ENCODE data around the gene KLK11. TPM values are rescaled to one million over a fixed set of nuclear protein-coding genes. Genes with fewer than 3 reads are reported as not detected.

The KLK11 gene
- total and polyA plus RNA-seq, 10 of the 15 experiments (the other 5 are each of a cell fraction or from before 2014, with no cell fraction given): not detected

DNA sequence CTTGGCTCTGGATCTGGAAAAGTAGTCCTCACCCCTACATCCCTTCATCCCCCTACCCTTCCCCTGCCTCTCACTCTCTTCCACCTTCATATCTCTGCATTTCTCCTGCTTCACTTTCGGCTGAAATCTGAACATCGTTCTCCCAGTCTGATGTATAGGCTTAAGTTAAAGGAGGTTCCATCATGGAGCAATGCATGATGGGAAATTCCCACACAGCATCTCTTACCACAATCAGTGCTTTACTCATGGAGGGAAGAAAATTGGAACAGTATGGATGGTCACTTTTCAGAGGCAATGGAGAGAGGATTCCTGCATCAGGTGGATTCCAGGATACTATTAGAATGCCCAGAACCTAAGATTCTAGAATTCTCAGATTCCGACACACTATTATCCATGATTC lies 18.9 kb downstream of the KLK11 start:
- H3K27ac ChIP-seq (ENCODE audit: control insufficient read depth, insufficient read depth): no peak overlapping the region
- ChIA-PET POLR2A (interaction anchor here (0.6 kb wide), 1 partner anchor 14 kb away, joined by 6 read pairs; no protein-coding TSS in a partner anchor), RAD21 (ENCODE audit: unreplicated experiment) (no interaction called here)

DNA sequence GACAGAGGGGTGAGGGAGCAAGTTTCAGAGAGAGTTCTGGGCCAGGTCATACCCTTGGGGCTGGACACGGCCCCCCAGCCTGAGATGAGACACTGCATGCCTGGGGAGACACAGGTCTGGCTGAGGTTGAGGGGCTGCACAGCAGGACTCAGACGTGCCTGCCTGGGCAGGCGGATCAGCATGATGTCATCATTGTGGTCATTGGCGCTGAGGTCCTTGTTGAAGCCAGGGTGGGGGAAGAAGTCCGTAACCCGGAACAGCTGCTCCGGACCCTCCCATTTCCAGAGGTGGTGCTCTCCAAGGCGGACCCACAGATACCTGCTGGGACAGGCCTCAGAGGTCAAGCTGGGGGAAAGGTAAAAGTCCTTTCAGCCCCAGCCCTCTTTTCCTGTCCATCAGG lies 20.0 kb downstream of the KLK11 start:
- in situ Hi-C loops (cut with MboI) (no loop called here), intact Hi-C loops (cut with micrococcal nuclease; ENCODE audit: unreplicated experiment) (no loop called here)
- TF ChIP-seq ZNF622 (IDR thresholded peaks at IDR 0.05) (no peak), JUND (IDR thresholded peaks at IDR 0.05; ENCODE audit: low read depth, low read length) (no peak), IKZF2 (IDR thresholded peaks at IDR 0.05) (no peak), NBN (IDR thresholded peaks at IDR 0.05) (no peak), YY1 (IDR thresholded peaks at IDR 0.05; ENCODE audit: low read depth, low read length) (no peak)
- TF ChIP-seq, protein P1, sequence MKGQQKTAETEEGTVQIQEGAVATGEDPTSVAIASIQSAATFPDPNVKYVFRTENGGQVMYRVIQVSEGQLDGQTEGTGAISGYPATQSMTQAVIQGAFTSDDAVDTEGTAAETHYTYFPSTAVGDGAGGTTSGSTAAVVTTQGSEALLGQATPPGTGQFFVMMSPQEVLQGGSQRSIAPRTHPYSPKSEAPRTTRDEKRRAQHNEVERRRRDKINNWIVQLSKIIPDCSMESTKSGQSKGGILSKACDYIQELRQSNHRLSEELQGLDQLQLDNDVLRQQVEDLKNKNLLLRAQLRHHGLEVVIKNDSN (IDR thresholded peaks at IDR 0.05; ENCODE audit: borderline replicate concordance, extremely low read length, insufficient read depth, low read depth, low read length): no peak
- TF ChIP-seq, protein P2, sequence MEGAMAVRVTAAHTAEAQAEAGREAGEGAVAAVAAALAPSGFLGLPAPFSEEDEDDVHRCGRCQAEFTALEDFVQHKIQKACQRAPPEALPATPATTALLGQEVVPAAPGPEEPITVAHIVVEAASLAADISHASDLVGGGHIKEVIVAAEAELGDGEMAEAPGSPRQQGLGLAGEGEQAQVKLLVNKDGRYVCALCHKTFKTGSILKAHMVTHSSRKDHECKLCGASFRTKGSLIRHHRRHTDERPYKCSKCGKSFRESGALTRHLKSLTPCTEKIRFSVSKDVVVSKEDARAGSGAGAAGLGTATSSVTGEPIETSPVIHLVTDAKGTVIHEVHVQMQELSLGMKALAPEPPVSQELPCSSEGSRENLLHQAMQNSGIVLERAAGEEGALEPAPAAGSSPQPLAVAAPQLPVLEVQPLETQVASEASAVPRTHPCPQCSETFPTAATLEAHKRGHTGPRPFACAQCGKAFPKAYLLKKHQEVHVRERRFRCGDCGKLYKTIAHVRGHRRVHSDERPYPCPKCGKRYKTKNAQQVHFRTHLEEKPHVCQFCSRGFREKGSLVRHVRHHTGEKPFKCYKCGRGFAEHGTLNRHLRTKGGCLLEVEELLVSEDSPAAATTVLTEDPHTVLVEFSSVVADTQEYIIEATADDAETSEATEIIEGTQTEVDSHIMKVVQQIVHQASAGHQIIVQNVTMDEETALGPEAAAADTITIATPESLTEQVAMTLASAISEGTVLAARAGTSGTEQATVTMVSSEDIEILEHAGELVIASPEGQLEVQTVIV (IDR thresholded peaks at IDR 0.05; ENCODE audit: borderline replicate concordance, partially characterized antibody): no peak
- TF ChIP-seq, protein P3, sequence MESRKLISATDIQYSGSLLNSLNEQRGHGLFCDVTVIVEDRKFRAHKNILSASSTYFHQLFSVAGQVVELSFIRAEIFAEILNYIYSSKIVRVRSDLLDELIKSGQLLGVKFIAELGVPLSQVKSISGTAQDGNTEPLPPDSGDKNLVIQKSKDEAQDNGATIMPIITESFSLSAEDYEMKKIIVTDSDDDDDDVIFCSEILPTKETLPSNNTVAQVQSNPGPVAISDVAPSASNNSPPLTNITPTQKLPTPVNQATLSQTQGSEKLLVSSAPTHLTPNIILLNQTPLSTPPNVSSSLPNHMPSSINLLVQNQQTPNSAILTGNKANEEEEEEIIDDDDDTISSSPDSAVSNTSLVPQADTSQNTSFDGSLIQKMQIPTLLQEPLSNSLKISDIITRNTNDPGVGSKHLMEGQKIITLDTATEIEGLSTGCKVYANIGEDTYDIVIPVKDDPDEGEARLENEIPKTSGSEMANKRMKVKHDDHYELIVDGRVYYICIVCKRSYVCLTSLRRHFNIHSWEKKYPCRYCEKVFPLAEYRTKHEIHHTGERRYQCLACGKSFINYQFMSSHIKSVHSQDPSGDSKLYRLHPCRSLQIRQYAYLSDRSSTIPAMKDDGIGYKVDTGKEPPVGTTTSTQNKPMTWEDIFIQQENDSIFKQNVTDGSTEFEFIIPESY (IDR thresholded peaks at IDR 0.05): no peak

More for the DNA sequence above, 18.9 kb downstream of the KLK11 start:
- Histone ChIP-seq H3K27me3 (replicated peaks in 1 of 2; ENCODE audit: control insufficient read depth in 2 of 2, insufficient read depth in 2 of 2, low read length in 1 of 2) (no peaks in the 10 kb centered on the region), H3K4me1 (ENCODE audit: control insufficient read depth, insufficient read depth, low read length) (no peaks in the 10 kb centered on the region), H3K4me2 (ENCODE audit: control insufficient read depth, insufficient read depth) (no peak overlapping the region), H2AFZ (ENCODE audit: control insufficient read depth, low read depth, low read length) (no peak overlapping the region), H4K20me1 (ENCODE audit: control insufficient read depth, insufficient read depth) (no peaks in the 10 kb centered on the region), H3K36me3 (ENCODE audit: control insufficient read depth in 2 of 2, insufficient read depth in 2 of 2, low read length in 1 of 2) (no peaks in the 10 kb centered on the region), H3K9ac (ENCODE audit: control insufficient read depth, insufficient read depth, low read length) (no peak overlapping the region), H3K79me2 (ENCODE audit: control insufficient read depth, insufficient read depth, low read length) (no peaks in the 10 kb centered on the region), H3K4me3 (no peak overlapping the region), H3K9me3 (replicated peaks; ENCODE audit: control insufficient read depth, insufficient read depth, low read length) (no peaks in the 10 kb centered on the region)
- 90% methylated on average over 3 of the region's 3 CpGs for WGBS (ENCODE audit: insufficient coverage, insufficient replicate concordance, low lambda C conversion rate, missing lambda C conversion rate)
- SMC1A ChIA-PET (ENCODE audit: uncharacterized antibody, unreplicated experiment): no interaction called here
- no TSS peak for BruUV-seq (replicated peaks)
- in situ Hi-C loops (cut with MboI): no loop called here
- FAIRE-seq (no peak), ATAC-seq (no peak), DNase-seq (ENCODE audit: low read depth, low spot score) (no peak)
- TF ChIP-seq SIX5 (IDR thresholded peaks at IDR 0.05; ENCODE audit: low read depth, low read length, severe bottlenecking) (no peak), POLR2AphosphoS5 (IDR thresholded peaks at IDR 0.05; ENCODE audit: low read length) (no peak), RUNX3 (IDR thresholded peaks at IDR 0.05; ENCODE audit: low read length) (no peak), NFYA (IDR thresholded peaks at IDR 0.05; ENCODE audit: borderline replicate concordance, low read depth, low read length) (no peak), NRF1 (conservative IDR thresholded peaks at IDR 0.05; ENCODE audit: low read depth, low read length) (no peak), FOXM1 (IDR thresholded peaks at IDR 0.05; ENCODE audit: low read depth, low read length) (no peak)
- TF ChIP-seq, protein P4, sequence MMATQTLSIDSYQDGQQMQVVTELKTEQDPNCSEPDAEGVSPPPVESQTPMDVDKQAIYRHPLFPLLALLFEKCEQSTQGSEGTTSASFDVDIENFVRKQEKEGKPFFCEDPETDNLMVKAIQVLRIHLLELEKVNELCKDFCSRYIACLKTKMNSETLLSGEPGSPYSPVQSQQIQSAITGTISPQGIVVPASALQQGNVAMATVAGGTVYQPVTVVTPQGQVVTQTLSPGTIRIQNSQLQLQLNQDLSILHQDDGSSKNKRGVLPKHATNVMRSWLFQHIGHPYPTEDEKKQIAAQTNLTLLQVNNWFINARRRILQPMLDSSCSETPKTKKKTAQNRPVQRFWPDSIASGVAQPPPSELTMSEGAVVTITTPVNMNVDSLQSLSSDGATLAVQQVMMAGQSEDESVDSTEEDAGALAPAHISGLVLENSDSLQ (IDR thresholded peaks at IDR 0.05): no peak
- CTCF ChIA-PET: no interaction called here
- intact Hi-C loops (cut with micrococcal nuclease; ENCODE audit: unreplicated experiment): no loop called here

More for the DNA sequence above, 20.0 kb downstream of the KLK11 start:
- no peak overlapping the region for H2AFZ ChIP-seq (ENCODE audit: control insufficient read depth, low read depth, low read length)
- ChIA-PET POLR2A (no interaction called here), RAD21 (ENCODE audit: unreplicated experiment) (no interaction called here), SMC1A (ENCODE audit: uncharacterized antibody, unreplicated experiment) (no interaction called here), CTCF (no interaction called here)
- no peak overlapping the region for H3K9ac ChIP-seq (ENCODE audit: control insufficient read depth, insufficient read depth, low read length)
- no peaks in the 10 kb centered on the region for H3K79me2 ChIP-seq (ENCODE audit: control insufficient read depth, insufficient read depth, low read length)
- BruUV-seq (replicated peaks): no TSS peak
- ATAC-seq (no peak), FAIRE-seq (no peak), DNase-seq (ENCODE audit: low read depth, low spot score) (no peak)
- H3K27ac ChIP-seq (ENCODE audit: control insufficient read depth, insufficient read depth): no peak overlapping the region
- H3K4me1 ChIP-seq (ENCODE audit: control insufficient read depth, insufficient read depth, low read length): no peaks in the 10 kb centered on the region
- WGBS (ENCODE audit: insufficient coverage, insufficient replicate concordance, low lambda C conversion rate, missing lambda C conversion rate): 42% methylated on average over 8 of the region's 8 CpGs
- H3K27me3 ChIP-seq (replicated peaks in 1 of 2; ENCODE audit: control insufficient read depth in 2 of 2, insufficient read depth in 2 of 2, low read length in 1 of 2): no peaks in the 10 kb centered on the region
- H3K36me3 ChIP-seq (ENCODE audit: control insufficient read depth in 2 of 2, insufficient read depth in 2 of 2, low read length in 1 of 2): no peaks in the 10 kb centered on the region
- no peaks in the 10 kb centered on the region for H3K9me3 ChIP-seq (replicated peaks; ENCODE audit: control insufficient read depth, insufficient read depth, low read length)
- no peak overlapping the region for H3K4me2 ChIP-seq (ENCODE audit: control insufficient read depth, insufficient read depth)
- no peaks in the 10 kb centered on the region for H4K20me1 ChIP-seq (ENCODE audit: control insufficient read depth, insufficient read depth)
- no peak overlapping the region for H3K4me3 ChIP-seq
